Keratinocyte (primary cell): ENCODE results near the gene FASTKD3. TPM values are rescaled to one million over a fixed set of nuclear protein-coding genes. Genes with fewer than 3 reads are reported as not detected.

ENCODE experiments used
- DNase-seq: peaks from one replicate; pipeline ENCODE4 v3.0.0-alpha.2; 2011; ENCODE audit warnings: low read depth, missing footprints, low spot score
- FAIRE-seq: peaks from 2 replicates; lab custom pipeline; 2011; peaks lifted over from hg19 to GRCh38; lab: Jason Lieb, UNC
- H2AFZ ChIP-seq: 2 replicates; pipeline ENCODE4 v1.6.0; 2012; ENCODE audit warnings: low read length, control low read depth, inconsistent platforms; ENCODE audit not compliant: control insufficient read depth
- H3K27ac ChIP-seq: 2 replicates; pipeline ENCODE4 v1.5.1; 2011; ENCODE audit warnings: low read length; ENCODE audit not compliant: control insufficient read depth, insufficient read depth
- H3K27me3 ChIP-seq: 3 replicates; pipeline ENCODE4 v1.6.0; 2011; ENCODE audit warnings: low read length; ENCODE audit not compliant: control insufficient read depth, insufficient read depth; ENCODE audit errors: extremely low read depth
- H3K36me3 ChIP-seq, 2 experiments: 2 replicates in 1 of 2; 3 replicates in 1 of 2; pipeline ENCODE4 v1.5.1; 2011; ENCODE audit warnings: low read length in 2 of 2, mild to moderate bottlenecking in 1 of 2; ENCODE audit not compliant: control insufficient read depth in 2 of 2, insufficient read depth in 2 of 2; ENCODE audit errors: extremely low read depth in 1 of 2
- H3K4me1 ChIP-seq: 3 replicates; pipeline ENCODE4 v1.5.1; 2011; ENCODE audit warnings: low read length; ENCODE audit not compliant: control insufficient read depth, insufficient read depth; ENCODE audit errors: extremely low read depth
- H3K4me2 ChIP-seq: 3 replicates; pipeline ENCODE4 v1.6.0; 2011; ENCODE audit warnings: low read depth, low read length; ENCODE audit not compliant: control insufficient read depth, insufficient read depth; ENCODE audit errors: extremely low read depth
- H3K4me3 ChIP-seq, 3 experiments: fragments of 200-600 bp in 1 of 3; sonication (generic) in 1 of 3; 2 replicates in 2 of 3; 3 replicates in 1 of 3; pipeline ENCODE4 v1.5.1; 2011 to 2016; ENCODE audit warnings: low read length in 3 of 3, mild to moderate bottlenecking in 3 of 3, control low read depth in 2 of 3, inconsistent platforms in 1 of 3, low read depth in 1 of 3, mixed read lengths in 1 of 3, mixed run types in 1 of 3, moderate library complexity in 1 of 3; ENCODE audit not compliant: control insufficient read depth in 2 of 3, insufficient read depth in 2 of 3; ENCODE audit errors: extremely low read depth in 1 of 3
- H3K79me2 ChIP-seq: 2 replicates; pipeline ENCODE4 v1.6.0; 2012; ENCODE audit warnings: low read length; ENCODE audit not compliant: control insufficient read depth, insufficient read depth
- H3K9ac ChIP-seq: 3 replicates; pipeline ENCODE4 v1.6.0; 2011; ENCODE audit warnings: low read length; ENCODE audit not compliant: control insufficient read depth, insufficient read depth; ENCODE audit errors: extremely low read depth
- H3K9me1 ChIP-seq: 3 replicates; pipeline ENCODE4 v1.6.0; 2011; ENCODE audit warnings: low read length; ENCODE audit not compliant: control insufficient read depth, insufficient read depth; ENCODE audit errors: extremely low read depth
- H3K9me3 ChIP-seq: 2 replicates; pipeline ENCODE4 v1.5.1; 2012; ENCODE audit warnings: low read depth, low read length; ENCODE audit not compliant: control insufficient read depth
- H4K20me1 ChIP-seq: 3 replicates; pipeline ENCODE4 v1.6.0; 2011; ENCODE audit warnings: low read length; ENCODE audit not compliant: control insufficient read depth, insufficient read depth; ENCODE audit errors: extremely low read depth
- CTCF ChIP-seq, 3 experiments: IDR thresholded peaks in 1 of 3; conservative IDR thresholded peaks in 1 of 3; optimal IDR thresholded peaks in 1 of 3; 2 replicates in 2 of 3; 3 replicates in 1 of 3; pipeline versions ENCODE3 to v1.5.1; 2011; ENCODE audit warnings: low read length in 3 of 3, mild to moderate bottlenecking in 3 of 3, moderate library complexity in 2 of 3, control low read depth in 1 of 3, inconsistent platforms in 1 of 3; ENCODE audit not compliant: insufficient read depth in 2 of 3; ENCODE audit errors: extremely low read depth in 1 of 3
- EZH2 ChIP-seq: IDR thresholded peaks from one replicate; pipeline ENCODE4 v1.6.1; 2012; ENCODE audit warnings: inconsistent platforms, mild to moderate bottlenecking, low read length, moderate library complexity
- dilution Hi-C: fragments of 300-500 bp; cut with MboI; formaldehyde crosslinking; loops from one replicate; pipeline ENCODE4 v1.7.0; 2020; ENCODE audit warnings: low sequenced_read_pairs; ENCODE audit not compliant: extremely low pct_ligation_motif_present
- polyA plus RNA-seq, 5 experiments: library from polyadenylated mRNA; depleted of rRNA in 3 of 5; stranded (reverse) in 3 of 5; stranded (forward) in 1 of 5; unstranded in 1 of 5; fragments of >200 nt; gene quantifications; 1 replicate in 1 of 5; 2 replicates in 3 of 5; 3 replicates in 1 of 5; pipeline versions ENCODE4 v1.2.1 to v1.2.3, GENCODE V29; 2011 to 2012; ENCODE audit warnings: missing spikeins in 2 of 5, low read depth in 1 of 5, low replicate concordance in 1 of 5

The FASTKD3 gene
- polyA plus RNA-seq, 1 donor (not counting 4 experiments of a cell fraction or from before 2014, with no cell fraction given), result 13.8 TPM

- no peak for DNase-seq
Observed at GRCh38 chr5:7852542-7852941, 16.3 kb downstream of the FASTKD3 start.

GRCh38 chr5:7851617-7852289, 17.1 kb downstream of the FASTKD3 start:
- no peaks in the 10 kb centered on the region for H4K20me1 ChIP-seq
- FAIRE-seq (no peak), DNase-seq (no peak)
- no peaks in the 10 kb centered on the region for H3K9me3 ChIP-seq
- no peak overlapping the region for H3K4me3 ChIP-seq
- H3K27me3 ChIP-seq, result peaks cover 30% of the 10 kb centered on the region
- no peak overlapping the region for H3K9ac ChIP-seq
- H3K79me2 ChIP-seq, result no peaks in the 10 kb centered on the region
- H3K27ac ChIP-seq, result no peak overlapping the region
- no peak for TF ChIP-seq CTCF (optimal IDR thresholded peaks at IDR 0.05 in 1 of 3, IDR thresholded peaks at IDR 0.05 in 1 of 3, conservative IDR thresholded peaks at IDR 0.05 in 1 of 3; ENCODE audit: extremely low read depth in 1 of 3, insufficient read depth in 2 of 3, low read length in 3 of 3)
- TF ChIP-seq EZH2, result no peak
- no peak overlapping the region for H2AFZ ChIP-seq
- H3K4me2 ChIP-seq, result no peak overlapping the region
- no peaks in the 10 kb centered on the region for H3K36me3 ChIP-seq
- H3K9me1 ChIP-seq, result no peaks in the 10 kb centered on the region
- dilution Hi-C loops, result no loop called here
- H3K4me1 ChIP-seq, result no peaks in the 10 kb centered on the region

More at GRCh38 chr5:7852542-7852941, 16.3 kb downstream of the FASTKD3 start:
- H3K4me3 ChIP-seq, result no peak overlapping the region
- FAIRE-seq, result no peak
- H3K9me1 ChIP-seq, result no peaks in the 10 kb centered on the region
- H3K27me3 ChIP-seq, result peaks cover 30% of the 10 kb centered on the region
- no peak overlapping the region for H3K27ac ChIP-seq
- no peak overlapping the region for H2AFZ ChIP-seq
- no peaks in the 10 kb centered on the region for H4K20me1 ChIP-seq
- no peak overlapping the region for H3K4me2 ChIP-seq
- no peaks in the 10 kb centered on the region for H3K36me3 ChIP-seq
- dilution Hi-C loops, result no loop called here
- H3K9me3 ChIP-seq, result no peaks in the 10 kb centered on the region
- no peak overlapping the region for H3K9ac ChIP-seq
- H3K4me1 ChIP-seq, result no peaks in the 10 kb centered on the region
- no peak for TF ChIP-seq CTCF (optimal IDR thresholded peaks at IDR 0.05 in 1 of 3, IDR thresholded peaks at IDR 0.05 in 1 of 3, conservative IDR thresholded peaks at IDR 0.05 in 1 of 3; ENCODE audit: extremely low read depth in 1 of 3, insufficient read depth in 2 of 3, low read length in 3 of 3)
- TF ChIP-seq EZH2, result no peak
- H3K79me2 ChIP-seq, result no peaks in the 10 kb centered on the region
